Activated CD4-positive, alpha-beta memory T cell treated with anti-CD3 and anti-CD28 coated beads, Interleukin-2, amount 10 ng/mL, durations not matched to agents 7 days and 5 days (primary cell): ENCODE measurements around the gene DBH. TPM values are rescaled to one million over a fixed set of nuclear protein-coding genes. Genes with fewer than 3 reads are reported as not detected.

ENCODE experiments used
- CTCF ChIA-PET: fragments of 350-600 bp; sonication (Branson Sonifier 250); formaldehyde crosslinking; loops from one replicate; lab custom pipeline; 2021; ENCODE audit warnings: antibody characterized with exemption, inconsistent platforms; lab: Charles Lee
- POLR2A ChIA-PET: fragments of 350-600 bp; sonication (Branson Sonifier 250); formaldehyde crosslinking; loops from one replicate; lab custom pipeline; 2021; ENCODE audit warnings: antibody characterized with exemption; lab: Charles Lee
- DNase-seq: peaks from one replicate; pipeline ENCODE4 v3.0.0-alpha.2; 2020
- H3K27ac Mint-ChIP-seq: one replicate; pipeline ENCODE4 v1.8.0; 2021; ENCODE audit warnings: mild to moderate bottlenecking, mixed read lengths
- H3K27me3 Mint-ChIP-seq: one replicate; pipeline ENCODE4 v1.8.0; 2021; ENCODE audit warnings: mixed read lengths
- H3K36me3 Mint-ChIP-seq: one replicate; pipeline ENCODE4 v1.8.0; 2021; ENCODE audit warnings: low read depth, mixed read lengths
- H3K4me1 Mint-ChIP-seq: one replicate; pipeline ENCODE4 v1.8.0; 2021; ENCODE audit warnings: mixed read lengths
- H3K4me3 Mint-ChIP-seq: one replicate; pipeline ENCODE4 v1.8.0; 2021; ENCODE audit warnings: mild to moderate bottlenecking, mixed read lengths
- H3K9me3 Mint-ChIP-seq: one replicate; pipeline ENCODE4 v1.8.0; 2021; ENCODE audit warnings: mixed read lengths
- total RNA-seq, 2 experiments: library from RNA; stranded (reverse); gene quantifications; one replicate each; pipeline ENCODE4 v1.2.3, GENCODE V29; 2021

The DBH gene
- total RNA-seq, 2 experiments from 2014 or later, result not detected

DNA sequence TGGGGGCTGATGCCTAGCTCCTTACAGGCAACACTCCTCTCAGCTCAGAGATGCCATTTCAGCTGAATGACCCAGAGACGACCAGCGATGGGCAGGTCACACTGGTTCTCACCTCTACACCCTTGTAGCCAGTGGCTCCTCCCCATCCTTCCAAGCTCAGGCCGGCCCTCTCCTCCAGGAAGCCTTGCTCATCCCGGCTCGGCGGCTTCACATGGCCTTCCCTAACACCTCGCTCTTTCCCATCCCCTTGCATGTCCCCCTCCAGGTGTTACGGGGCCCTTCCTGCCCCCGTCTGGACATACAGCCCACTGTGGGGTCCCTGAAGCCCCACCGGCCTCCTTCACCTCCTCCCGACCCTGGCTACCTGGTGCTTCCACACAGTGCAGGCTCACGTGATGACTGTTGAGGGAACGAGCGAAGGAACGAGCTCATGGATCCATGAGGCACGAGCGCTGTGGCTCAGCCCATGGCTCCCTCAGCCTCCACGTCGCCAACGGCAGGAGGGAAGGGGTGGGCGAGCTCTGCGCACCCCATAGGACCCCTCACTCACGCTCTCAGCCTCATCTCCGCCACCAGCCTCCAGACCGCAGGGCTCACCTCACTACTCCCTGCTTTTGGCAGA lies 56.3 kb downstream of the DBH start:
- peaks cover 1% of the 10 kb centered on the region for H3K4me1 Mint-ChIP-seq
- no peak overlapping the region for H3K27ac Mint-ChIP-seq
- ChIA-PET CTCF (no interaction called here), POLR2A (no interaction called here)
- H3K4me3 Mint-ChIP-seq, result no peak overlapping the region
- peaks cover under 1% of the 10 kb centered on the region for H3K27me3 Mint-ChIP-seq
- no peak for DNase-seq
- no peaks in the 10 kb centered on the region for H3K9me3 Mint-ChIP-seq
- H3K36me3 Mint-ChIP-seq, result no peaks in the 10 kb centered on the region

DNA sequence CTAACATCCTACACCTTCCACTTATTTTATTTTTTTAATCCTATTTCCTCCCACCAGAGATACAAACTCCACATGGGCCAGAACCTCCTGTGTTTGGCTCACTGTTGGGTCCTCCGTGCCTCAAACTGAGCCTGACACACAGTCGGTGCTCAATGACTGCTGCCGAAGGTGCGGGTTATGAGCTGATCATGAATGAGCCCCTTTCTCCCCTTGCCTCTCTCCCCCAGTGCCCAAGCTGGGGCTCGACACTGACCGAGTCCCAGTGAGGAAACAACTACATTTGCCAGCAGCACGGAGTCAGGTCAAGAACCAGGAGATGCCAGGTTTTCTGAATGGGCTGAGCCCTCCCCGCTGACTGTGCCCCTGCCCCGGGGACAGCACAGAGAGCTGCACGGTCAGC lies 57.0 kb downstream of the DBH start:
- no peak for DNase-seq
- no peaks in the 10 kb centered on the region for H3K36me3 Mint-ChIP-seq
- no peak overlapping the region for H3K4me3 Mint-ChIP-seq
- ChIA-PET CTCF (no interaction called here), POLR2A (no interaction called here)
- peaks cover 1% of the 10 kb centered on the region for H3K4me1 Mint-ChIP-seq
- no peak overlapping the region for H3K27ac Mint-ChIP-seq
- peaks cover 2% of the 10 kb centered on the region for H3K27me3 Mint-ChIP-seq
- no peaks in the 10 kb centered on the region for H3K9me3 Mint-ChIP-seq

GRCh38 chr9:133693703-133694529 lies 57.8 kb downstream of the DBH start:
- no peak overlapping the region for H3K27ac Mint-ChIP-seq
- peaks cover 8% of the 10 kb centered on the region for H3K27me3 Mint-ChIP-seq
- no peaks in the 10 kb centered on the region for H3K9me3 Mint-ChIP-seq
- peaks cover 7% of the 10 kb centered on the region for H3K4me1 Mint-ChIP-seq
- no peaks in the 10 kb centered on the region for H3K36me3 Mint-ChIP-seq
- DNase-seq, result no peak
- H3K4me3 Mint-ChIP-seq, result no peak overlapping the region
- ChIA-PET CTCF (no interaction called here), POLR2A (interaction anchor here (1.0 kb wide), 1 partner anchor 10 kb away, joined by 3 read pairs; no protein-coding TSS in a partner anchor)

- POLR2A ChIA-PET, result no interaction called here
- DNase-seq, result no peak
Measured at GRCh38 chr9:133694686-133695085, 58.5 kb downstream of the DBH start.

DNA sequence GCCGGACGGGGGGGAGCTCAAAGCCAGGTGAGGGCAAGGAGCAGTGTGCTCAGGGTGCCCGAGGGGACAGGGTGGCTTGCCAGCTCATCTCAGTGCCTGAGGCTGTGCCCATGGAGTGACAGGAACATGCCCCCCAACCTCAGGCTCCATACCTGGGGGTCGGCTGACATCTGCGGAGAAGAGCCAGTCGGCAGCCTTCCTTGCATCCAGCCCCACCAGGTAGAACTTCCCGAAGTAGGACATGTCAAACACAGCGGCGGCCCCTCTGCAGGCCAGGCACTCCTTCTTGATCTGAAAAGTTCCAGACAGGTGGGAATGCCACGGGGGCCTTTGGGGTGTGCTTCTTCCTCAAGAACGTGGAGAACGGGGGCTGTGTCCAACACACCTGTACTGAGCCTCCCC lies 59.9 kb downstream of the DBH start:
- CTCF ChIA-PET, result no interaction called here
- no peak overlapping the region for H3K27ac Mint-ChIP-seq

More at GRCh38 chr9:133694686-133695085, 58.5 kb downstream of the DBH start:
- no peak overlapping the region for H3K4me3 Mint-ChIP-seq
- H3K27me3 Mint-ChIP-seq, result peaks cover 8% of the 10 kb centered on the region
- peaks cover 8% of the 10 kb centered on the region for H3K4me1 Mint-ChIP-seq
- no peaks in the 10 kb centered on the region for H3K9me3 Mint-ChIP-seq
- H3K36me3 Mint-ChIP-seq, result no peaks in the 10 kb centered on the region
- CTCF ChIA-PET, result interaction anchor here (1.1 kb wide), 1 partner anchor 88 kb away, joined by 3 read pairs; no protein-coding TSS in a partner anchor
- H3K27ac Mint-ChIP-seq, result no peak overlapping the region

DNA sequence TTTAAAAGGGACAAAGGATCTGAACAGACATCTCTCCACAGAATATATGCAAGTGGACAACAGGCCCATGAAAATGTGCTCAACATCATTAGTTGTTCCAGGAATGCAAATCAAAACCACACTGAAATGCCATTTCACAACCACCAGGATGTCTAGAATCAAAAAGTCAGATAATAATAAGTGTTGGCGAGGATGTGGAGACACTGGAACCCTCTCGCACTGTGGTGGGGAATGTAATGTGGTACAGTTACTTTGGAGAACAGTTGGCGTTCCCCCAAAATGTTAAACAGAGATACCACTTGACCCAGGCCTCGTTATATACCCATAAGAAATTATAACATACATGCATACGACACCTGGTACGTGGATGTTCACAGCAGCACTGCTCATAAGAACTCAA lies 63.4 kb downstream of the DBH start:
- H3K9me3 Mint-ChIP-seq, result no peaks in the 10 kb centered on the region
- H3K4me1 Mint-ChIP-seq, result peaks cover 36% of the 10 kb centered on the region
- H3K4me3 Mint-ChIP-seq, result no peak overlapping the region
- peaks cover 16% of the 10 kb centered on the region for H3K27me3 Mint-ChIP-seq
- no peak overlapping the region for H3K27ac Mint-ChIP-seq
- H3K36me3 Mint-ChIP-seq, result no peaks in the 10 kb centered on the region
- DNase-seq, result no peak
- ChIA-PET CTCF (no interaction called here), POLR2A (interaction anchor here (1.4 kb wide), 1 partner anchor 329 kb away, joined by 3 read pairs; no protein-coding TSS in a partner anchor)

More for the DNA sequence above, 59.9 kb downstream of the DBH start:
- Mint-ChIP-seq H3K9me3 (no peaks in the 10 kb centered on the region), H3K4me3 (no peak overlapping the region), H3K4me1 (peaks cover 18% of the 10 kb centered on the region), H3K27me3 (peaks cover 12% of the 10 kb centered on the region), H3K36me3 (no peaks in the 10 kb centered on the region)
- DNase-seq, result no peak
- POLR2A ChIA-PET, result interaction anchor here (1.1 kb wide), 1 partner anchor 13 kb away, joined by 3 read pairs; no protein-coding TSS in a partner anchor

DNA sequence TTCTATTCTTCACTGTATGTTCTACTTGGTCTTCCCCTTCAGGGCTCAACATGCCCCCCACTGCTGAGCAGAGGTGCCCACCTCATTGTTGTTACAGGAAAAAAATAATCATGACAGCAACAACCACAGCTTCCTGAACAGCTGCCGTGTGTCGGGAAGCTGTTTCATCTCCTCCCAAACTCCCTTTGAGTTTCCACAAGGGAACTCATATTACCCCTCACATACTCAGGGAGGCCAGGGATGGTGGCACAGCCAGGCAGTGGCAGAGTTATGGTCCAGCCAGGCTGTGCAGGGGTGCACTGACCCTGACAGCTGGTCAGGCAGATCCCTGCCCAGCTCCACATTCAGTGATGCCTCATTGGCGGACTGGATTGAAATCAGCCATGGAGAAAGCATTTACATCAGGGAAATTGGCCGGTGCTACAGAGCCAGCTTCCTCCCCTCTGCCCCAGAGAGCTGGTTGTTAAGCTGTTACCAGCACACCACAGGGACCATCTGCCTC lies 64.7 kb downstream of the DBH start:
- Mint-ChIP-seq H3K27me3 (peaks cover 16% of the 10 kb centered on the region), H3K27ac (peak overlapping the region; percentile 57), H3K9me3 (no peaks in the 10 kb centered on the region), H3K4me3 (no peak overlapping the region), H3K4me1 (peaks cover 36% of the 10 kb centered on the region), H3K36me3 (no peaks in the 10 kb centered on the region)
- ChIA-PET CTCF (no interaction called here), POLR2A (interaction anchor here (1.3 to 2.6 kb wide), 4 partner anchors 17 to 330 kb away, joined by 3 to 16 read pairs (median 8); no protein-coding TSS in a partner anchor)
- DNase-seq, result no peak

GRCh38 chr9:133701321-133701980 lies 65.3 kb downstream of the DBH start:
- DNase-seq, result peak; percentile 41
- POLR2A ChIA-PET, result interaction anchor here (1.3 to 2.6 kb wide), 3 partner anchors 18 to 26 kb away, joined by 3 to 16 read pairs (median 12); no protein-coding TSS in a partner anchor
- H3K9me3 Mint-ChIP-seq, result no peaks in the 10 kb centered on the region
- peaks cover 36% of the 10 kb centered on the region for H3K4me1 Mint-ChIP-seq
- peak overlapping the region; percentile 57 for H3K27ac Mint-ChIP-seq
- no peaks in the 10 kb centered on the region for H3K36me3 Mint-ChIP-seq
- H3K27me3 Mint-ChIP-seq, result peaks cover 16% of the 10 kb centered on the region
- CTCF ChIA-PET, result interaction anchor here (0.6 kb wide), 1 partner anchor 852 kb away, joined by 3 read pairs; no protein-coding TSS in a partner anchor
- peak overlapping the region; percentile 25 for H3K4me3 Mint-ChIP-seq

- peak; percentile 68 for DNase-seq
- no peaks in the 10 kb centered on the region for H3K36me3 Mint-ChIP-seq
- H3K4me1 Mint-ChIP-seq, result peaks cover 35% of the 10 kb centered on the region
- H3K27ac Mint-ChIP-seq, result peak overlapping the region; percentile 64
- H3K4me3 Mint-ChIP-seq, result peak overlapping the region; percentile 66
- peaks cover 16% of the 10 kb centered on the region for H3K27me3 Mint-ChIP-seq
- ChIA-PET POLR2A (interaction anchor here (1.3 to 2.6 kb wide), 3 partner anchors 19 to 26 kb away, joined by 3 to 16 read pairs (median 12); no protein-coding TSS in a partner anchor), CTCF (interaction anchor here (0.6 kb wide), 1 partner anchor 853 kb away, joined by 3 read pairs; no protein-coding TSS in a partner anchor)
- no peaks in the 10 kb centered on the region for H3K9me3 Mint-ChIP-seq
Measured at GRCh38 chr9:133701981-133702797, 66.0 kb downstream of the DBH start.

- no peak for DNase-seq
- POLR2A ChIA-PET, result interaction anchor here (2.6 kb wide), 1 partner anchor 19 kb away, joined by 12 read pairs; no protein-coding TSS in a partner anchor
- no peaks in the 10 kb centered on the region for H3K36me3 Mint-ChIP-seq
- peaks cover 14% of the 10 kb centered on the region for H3K27me3 Mint-ChIP-seq
- H3K4me1 Mint-ChIP-seq, result peaks cover 35% of the 10 kb centered on the region
- no peaks in the 10 kb centered on the region for H3K9me3 Mint-ChIP-seq
- peak overlapping the region; percentile 64 for H3K27ac Mint-ChIP-seq
- CTCF ChIA-PET, result no interaction called here
- H3K4me3 Mint-ChIP-seq, result peak overlapping the region; percentile 66
Measured at GRCh38 chr9:133702798-133703590, 66.8 kb downstream of the DBH start.

- H3K4me3 Mint-ChIP-seq, result no peak overlapping the region
- no peaks in the 10 kb centered on the region for H3K36me3 Mint-ChIP-seq
- ChIA-PET CTCF (no interaction called here), POLR2A (no interaction called here)
- peaks cover 30% of the 10 kb centered on the region for H3K4me1 Mint-ChIP-seq
- no peaks in the 10 kb centered on the region for H3K9me3 Mint-ChIP-seq
- H3K27ac Mint-ChIP-seq, result no peak overlapping the region
- no peak for DNase-seq
- peaks cover 7% of the 10 kb centered on the region for H3K27me3 Mint-ChIP-seq
Measured at GRCh38 chr9:133703591-133704399, 67.6 kb downstream of the DBH start.
